Fibroblast of pulmonary artery (primary cell): ENCODE measurements around the gene DMXL2.
"Not testable (repeated sequence)": the region's sequence is repeated elsewhere in the genome, so short reads cannot be mapped to it uniquely, and the experiment has no call there.

Experiments used
- DNase-seq: peaks from one replicate; pipeline ENCODE4 v3.0.0-alpha.2; 2010; ENCODE audit warnings: low read depth
- H3K4me3 ChIP-seq: replicated peaks from 2 replicates; pipeline ENCODE4 v1.5.1; 2011; ENCODE audit warnings: low read depth, mild to moderate bottlenecking, control low read depth, low read length, moderate library complexity
- TF ChIP-seq, protein P1 (sequence below): IDR thresholded peaks from 2 replicates; pipeline ENCODE4 v1.5.1; 2011; ENCODE audit warnings: mild to moderate bottlenecking, control low read depth, low read length, inconsistent platforms; ENCODE audit errors: missing control alignments

Gene DMXL2

GRCh38 chr15:51450001-51450400, 172.6 kb downstream of the DMXL2 start:
- H3K4me3 ChIP-seq = no peak overlapping the region
- TF ChIP-seq, protein P1, sequence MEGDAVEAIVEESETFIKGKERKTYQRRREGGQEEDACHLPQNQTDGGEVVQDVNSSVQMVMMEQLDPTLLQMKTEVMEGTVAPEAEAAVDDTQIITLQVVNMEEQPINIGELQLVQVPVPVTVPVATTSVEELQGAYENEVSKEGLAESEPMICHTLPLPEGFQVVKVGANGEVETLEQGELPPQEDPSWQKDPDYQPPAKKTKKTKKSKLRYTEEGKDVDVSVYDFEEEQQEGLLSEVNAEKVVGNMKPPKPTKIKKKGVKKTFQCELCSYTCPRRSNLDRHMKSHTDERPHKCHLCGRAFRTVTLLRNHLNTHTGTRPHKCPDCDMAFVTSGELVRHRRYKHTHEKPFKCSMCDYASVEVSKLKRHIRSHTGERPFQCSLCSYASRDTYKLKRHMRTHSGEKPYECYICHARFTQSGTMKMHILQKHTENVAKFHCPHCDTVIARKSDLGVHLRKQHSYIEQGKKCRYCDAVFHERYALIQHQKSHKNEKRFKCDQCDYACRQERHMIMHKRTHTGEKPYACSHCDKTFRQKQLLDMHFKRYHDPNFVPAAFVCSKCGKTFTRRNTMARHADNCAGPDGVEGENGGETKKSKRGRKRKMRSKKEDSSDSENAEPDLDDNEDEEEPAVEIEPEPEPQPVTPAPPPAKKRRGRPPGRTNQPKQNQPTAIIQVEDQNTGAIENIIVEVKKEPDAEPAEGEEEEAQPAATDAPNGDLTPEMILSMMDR = no peak
- DNase-seq = peak; percentile 37

- DNase-seq = peak; percentile 50
- no peak overlapping the region for H3K4me3 ChIP-seq
- TF ChIP-seq, protein P1 = no peak
These were observed 173.8 kb downstream of the DMXL2 start for GRCh38 chr15:51448622-51449399.

DNA sequence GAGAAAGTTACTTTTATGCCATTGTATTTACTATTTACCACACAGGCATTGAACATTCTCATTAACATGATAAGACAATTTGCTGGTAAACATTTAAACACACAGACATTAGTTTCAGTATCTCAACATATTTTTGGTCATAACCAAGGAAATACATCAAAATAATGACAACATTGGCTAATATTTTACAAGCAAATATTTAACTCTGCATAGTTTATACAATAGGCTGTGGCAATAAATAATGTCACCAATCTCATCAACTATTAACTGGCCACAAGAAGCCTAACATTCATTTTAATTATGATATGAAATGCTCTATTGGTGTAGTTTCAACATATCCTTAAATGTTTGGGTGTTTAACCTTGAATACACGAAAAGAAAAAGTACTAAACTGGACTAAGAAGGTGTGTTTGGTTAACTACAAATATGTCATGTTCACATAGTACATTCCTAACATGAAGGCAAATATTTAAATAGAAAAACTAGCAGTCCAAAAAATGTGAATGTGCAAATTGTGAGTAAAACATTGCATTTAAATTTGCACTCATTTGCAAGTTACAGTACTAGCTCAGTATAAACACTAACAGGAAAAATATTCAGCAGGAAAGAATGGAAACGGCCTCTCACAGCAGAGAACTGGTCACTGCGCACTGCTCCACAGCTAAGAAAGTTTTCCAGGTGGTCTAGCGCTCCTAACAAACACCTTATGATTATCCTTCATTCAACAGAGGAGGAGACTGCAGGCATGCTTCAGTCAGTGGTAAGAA, 174.5 kb downstream of the DMXL2 start:
- no peak for DNase-seq
- TF ChIP-seq, protein P1 = no peak
- no peak overlapping the region for H3K4me3 ChIP-seq

DNA sequence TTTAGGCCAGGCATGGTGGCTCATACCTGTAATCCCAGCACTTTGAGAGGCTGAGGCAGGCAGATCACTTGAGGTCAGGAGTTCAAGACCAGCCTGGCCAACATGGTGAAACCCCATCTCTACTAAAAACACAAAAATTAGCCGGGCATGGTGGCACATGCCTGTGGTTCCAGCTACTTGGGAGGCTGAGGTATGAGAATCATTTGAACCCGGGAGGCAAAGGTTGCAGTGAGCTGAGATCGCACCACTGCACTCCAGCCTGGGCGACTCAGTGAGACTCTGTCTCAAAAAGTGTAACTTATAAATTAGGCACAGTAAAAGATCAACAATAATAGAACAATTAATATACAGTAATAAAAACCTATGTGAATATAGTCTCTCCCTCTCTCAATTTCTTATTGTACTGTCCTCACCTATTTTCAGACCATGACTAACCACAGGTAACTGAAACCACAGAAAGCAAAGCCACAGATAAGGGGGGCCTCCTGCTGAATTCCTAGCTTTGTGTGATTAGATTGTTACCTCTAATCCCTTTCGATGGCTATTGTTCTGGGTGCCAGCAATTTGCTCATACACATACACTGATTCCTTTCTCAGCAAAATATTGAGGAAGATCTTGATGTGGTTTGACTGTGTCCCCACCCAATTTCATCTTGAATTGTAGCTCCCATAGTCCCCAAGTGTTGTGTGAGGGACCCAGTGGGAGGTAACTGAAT, 176.4 kb downstream of the DMXL2 start:
- H3K4me3 ChIP-seq, DNase-seq: not testable (repeated sequence)

DNA sequence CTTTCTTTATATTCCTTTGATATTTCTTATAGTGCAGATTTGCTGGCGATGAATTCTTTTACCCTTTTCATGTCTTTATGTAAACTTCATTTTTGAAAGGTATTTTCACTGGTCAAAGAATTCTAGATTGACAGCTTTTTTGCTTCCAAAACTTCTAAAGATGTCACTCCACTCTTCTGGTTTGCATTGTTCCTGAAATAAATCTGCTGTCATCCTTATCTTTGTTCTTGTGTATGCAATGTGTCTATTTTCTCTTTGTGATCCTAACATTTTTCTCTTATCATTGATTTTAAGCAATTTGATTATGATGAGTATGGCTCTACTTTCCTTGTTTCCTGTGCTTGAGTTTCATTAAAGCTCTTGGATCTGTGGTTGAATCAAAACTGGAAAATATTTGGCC, 177.8 kb downstream of the DMXL2 start:
- no peak for DNase-seq
- TF ChIP-seq, protein P1 = no peak
- H3K4me3 ChIP-seq = no peak overlapping the region

DNA sequence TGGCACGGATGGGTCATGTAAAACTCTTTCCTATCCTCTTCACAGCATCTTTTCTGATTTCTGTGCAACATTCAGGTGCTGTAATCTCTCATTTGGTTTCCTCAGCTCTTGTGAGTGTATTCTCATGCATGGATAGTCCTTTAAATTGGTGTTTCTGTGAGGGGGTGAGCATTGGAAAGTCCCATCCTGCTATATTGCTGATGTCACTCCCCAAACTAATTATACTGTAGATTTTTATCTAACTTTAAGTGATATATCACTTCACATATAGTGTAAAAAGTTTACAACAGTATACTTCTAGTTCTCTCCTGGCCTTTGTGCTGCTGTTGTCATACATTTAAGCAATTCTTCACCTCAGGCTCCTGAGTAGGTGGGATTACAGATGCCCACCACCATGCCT, 178.5 kb downstream of the DMXL2 start:
- TF ChIP-seq, protein P1 = no peak
- DNase-seq = no peak
- H3K4me3 ChIP-seq = no peak overlapping the region

- TF ChIP-seq, protein P1 = no peak
- DNase-seq = no peak
- H3K4me3 ChIP-seq = no peak overlapping the region
These were observed 179.2 kb downstream of the DMXL2 start for GRCh38 chr15:51443282-51443914.
